Stimulated activated CD8-positive, alpha-beta memory T cell treated with anti-CD3 and anti-CD28 coated beads, Interleukin-12 subunit alpha, Interleukin-12 subunit beta, amount 100 ng/mL, for 1 hour (primary cell): ENCODE measurements around the gene N4BP3.

Experiments used
- DNase-seq: peaks from one replicate; pipeline ENCODE4 v3.0.0-alpha.2; 2020; ENCODE audit warnings: low read depth

N4BP3 gene

DNA sequence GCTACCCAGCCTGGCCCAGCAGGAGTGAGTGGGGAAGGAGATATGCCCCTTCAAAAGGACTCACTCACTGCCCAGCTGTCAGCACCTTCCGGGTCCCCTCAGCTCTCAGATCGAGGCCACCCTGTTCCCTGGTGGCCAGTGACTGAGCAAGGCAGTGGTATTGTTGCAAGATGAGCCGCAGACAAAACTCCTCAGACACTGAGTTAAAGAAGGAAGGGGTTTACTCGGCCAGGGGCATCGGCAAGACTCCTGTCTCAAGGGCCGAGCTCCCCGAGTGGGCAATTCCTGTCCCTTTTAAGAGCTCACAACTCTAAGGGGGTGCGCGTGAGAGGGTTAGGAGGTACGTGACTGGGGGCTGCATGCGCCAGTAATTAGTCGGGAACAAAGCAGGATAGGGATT, 9.7 kb upstream of the N4BP3 start:
- DNase-seq: no peak

DNA sequence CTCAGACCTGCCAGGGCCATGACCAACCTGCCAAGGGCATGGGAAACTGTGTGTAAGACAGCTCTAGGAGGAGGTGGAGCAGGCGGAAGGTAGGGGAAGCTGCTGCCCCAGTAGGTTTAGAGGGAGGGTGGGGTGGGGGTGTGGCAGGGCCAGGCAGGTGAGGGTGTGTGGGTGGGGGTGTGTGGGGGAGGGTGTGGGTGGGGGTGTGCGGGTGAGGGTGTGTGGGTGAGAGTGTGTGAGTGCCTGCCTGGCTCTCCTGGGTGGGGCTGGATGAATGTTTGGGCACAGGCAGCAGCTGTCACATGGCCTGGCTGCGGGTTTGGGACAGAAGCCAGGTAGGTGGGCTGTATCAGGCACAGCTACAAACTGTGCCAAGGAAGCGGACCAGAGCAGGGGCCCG, 8.8 kb upstream of the N4BP3 start:
- DNase-seq: no peak

DNA sequence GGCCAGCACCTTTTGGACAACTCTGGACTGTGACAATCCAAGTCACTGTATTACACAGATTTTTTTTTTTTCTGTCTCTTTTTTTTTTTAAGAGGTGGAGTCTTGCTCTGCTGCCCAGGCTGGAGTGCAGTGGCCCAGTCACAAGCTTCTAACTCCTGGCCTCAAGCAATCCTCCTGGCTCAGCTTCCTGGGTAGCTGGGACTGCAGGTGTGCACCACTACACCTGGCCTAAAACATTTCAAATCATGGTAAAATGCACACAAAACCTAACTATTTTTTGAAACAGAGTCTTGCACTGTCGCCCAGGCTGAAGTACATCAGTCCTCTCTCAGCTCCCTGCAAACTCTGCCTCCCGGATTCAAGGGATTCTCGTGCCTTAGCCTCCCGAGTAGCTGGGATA, 7.2 kb upstream of the N4BP3 start:
- no peak for DNase-seq

DNA sequence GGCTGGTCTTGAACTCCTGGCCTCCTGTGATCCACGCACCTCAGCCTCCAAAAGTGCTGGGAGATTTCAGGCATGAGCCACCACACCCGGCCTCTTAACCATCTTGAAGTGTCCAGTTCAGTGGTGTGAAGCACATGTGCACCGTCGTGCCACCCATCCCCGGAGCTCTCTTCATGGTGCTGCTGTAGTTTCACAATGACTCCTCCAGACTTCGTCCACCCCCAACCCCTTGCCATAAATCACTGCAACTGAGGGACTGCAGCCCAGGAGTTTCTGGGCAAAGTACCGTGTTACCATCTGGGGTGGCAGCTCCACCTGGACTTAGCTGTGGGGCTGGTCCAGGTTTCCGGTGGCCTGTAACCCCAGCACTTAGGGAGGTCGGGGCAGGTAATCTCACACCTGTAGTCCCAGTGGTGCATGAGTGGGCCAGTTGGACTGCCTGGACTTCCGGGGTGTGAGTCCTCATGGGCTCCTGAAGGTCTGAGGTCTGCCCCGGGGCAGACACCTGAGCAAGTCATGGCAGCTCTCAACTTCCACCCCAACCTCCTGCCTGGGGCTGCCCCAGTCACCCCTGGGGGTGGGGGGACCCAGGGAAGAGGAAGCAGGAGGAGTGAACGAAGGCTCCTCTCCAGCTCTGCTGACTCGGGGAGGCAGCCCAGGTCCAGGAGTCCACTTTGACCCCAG, 6.6 kb upstream of the N4BP3 start:
- DNase-seq: no peak

DNA sequence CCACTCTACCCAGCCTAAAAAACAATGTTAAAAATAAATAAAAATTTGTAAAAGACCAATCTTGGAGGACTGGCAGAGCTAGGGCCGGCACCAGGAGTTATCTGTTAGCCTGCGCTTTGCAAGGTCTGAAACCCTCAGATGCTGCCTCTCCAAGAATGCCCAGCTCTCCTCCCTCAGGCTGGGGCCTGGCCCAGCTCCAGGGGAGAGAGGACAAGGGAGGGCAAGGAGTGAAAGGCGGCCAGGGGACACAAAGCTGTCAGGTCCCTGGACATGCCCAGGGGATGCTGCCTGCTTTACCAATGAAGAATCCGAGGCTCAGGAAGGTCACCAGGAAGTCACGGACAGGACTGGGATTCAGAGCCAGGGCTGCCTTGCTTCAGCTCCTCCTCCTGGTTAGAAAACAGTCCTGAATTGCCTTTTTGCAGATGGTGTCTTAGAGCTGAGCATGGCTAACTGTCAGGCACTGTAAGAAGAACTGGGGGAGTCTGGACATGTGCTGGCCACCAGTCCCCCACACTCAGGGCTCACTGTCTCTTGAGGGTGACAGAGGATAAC, 5.5 kb upstream of the N4BP3 start:
- no peak for DNase-seq

DNA sequence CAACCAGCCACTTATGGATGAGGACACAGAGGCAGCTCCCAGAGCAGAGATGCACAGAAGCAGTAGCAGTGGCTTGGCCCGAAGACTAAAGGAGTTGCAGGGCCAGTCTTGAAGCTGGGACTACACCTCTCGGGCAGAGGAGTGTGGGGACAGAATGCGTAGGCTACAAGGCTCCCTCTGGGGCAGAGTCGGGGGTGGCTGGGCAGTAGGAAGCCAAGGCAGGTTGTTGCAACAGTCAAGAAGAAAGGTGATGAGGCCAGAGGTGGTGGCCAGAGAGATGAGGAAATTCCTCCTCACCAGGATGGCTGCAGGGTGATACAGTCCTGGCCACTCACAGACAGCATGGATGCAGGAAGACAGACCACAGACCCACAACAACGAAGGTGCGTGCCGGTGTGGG, 4.9 kb upstream of the N4BP3 start:
- DNase-seq: no peak

DNA sequence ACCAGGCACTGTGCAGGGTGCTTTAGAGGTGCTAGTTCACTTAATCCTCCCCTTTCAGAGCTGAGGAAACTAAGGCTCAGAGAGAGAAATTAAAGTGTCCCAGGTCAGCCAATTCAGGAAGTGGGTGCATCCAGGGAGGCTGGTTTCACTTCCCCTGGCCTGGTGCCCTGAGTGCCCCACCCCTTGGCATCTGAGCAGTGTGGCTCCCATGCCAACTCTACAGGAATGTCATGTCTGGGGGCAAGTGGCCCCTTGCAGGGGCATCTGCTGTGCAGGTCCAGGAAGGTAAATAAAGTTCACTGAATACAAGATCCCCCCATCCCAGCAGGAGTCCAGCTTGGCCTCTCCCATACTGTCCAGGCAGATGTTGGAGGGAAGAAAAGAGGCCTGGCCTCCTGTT, 4.4 kb upstream of the N4BP3 start:
- DNase-seq: no peak

DNA sequence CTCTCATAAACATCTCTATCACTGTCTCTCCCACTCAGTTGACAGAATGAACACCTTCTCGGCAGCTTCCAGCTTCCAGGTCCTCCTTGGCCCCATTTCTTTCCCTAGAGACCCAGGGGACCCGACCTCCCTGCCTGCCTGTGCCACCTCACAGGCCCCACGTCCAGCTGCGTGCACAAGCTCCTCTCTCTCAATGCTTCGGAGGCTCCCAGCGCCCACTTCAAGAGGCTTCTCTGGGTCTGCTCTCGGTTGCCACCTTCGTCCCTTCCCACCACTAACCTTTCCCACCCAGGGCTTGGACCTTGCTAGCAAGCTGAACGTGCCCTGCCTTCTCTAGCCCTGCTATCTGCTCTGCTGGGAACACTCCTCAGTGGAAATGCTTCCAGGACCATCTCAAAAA, 2.8 kb upstream of the N4BP3 start:
- DNase-seq: no peak

DNA sequence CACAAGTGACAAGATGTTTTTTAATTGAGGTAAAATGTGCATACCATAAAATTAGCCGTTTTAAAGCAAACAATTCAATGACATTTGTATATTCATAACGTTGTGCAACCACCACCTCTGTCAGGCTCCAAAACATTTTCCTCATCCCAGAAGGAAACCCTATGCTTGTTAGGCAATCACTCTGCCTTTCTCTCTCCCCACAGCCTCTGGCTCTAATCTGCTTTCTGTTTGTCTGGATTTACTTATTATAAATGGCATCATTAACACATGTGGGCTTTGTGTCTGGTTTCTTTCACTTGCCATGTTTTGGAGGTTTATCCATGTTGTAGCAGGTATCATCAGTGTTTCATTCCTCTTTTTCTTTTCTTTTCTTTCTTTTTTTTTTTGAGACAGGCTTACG, 1.4 kb upstream of the N4BP3 start:
- DNase-seq: no peak

DNA sequence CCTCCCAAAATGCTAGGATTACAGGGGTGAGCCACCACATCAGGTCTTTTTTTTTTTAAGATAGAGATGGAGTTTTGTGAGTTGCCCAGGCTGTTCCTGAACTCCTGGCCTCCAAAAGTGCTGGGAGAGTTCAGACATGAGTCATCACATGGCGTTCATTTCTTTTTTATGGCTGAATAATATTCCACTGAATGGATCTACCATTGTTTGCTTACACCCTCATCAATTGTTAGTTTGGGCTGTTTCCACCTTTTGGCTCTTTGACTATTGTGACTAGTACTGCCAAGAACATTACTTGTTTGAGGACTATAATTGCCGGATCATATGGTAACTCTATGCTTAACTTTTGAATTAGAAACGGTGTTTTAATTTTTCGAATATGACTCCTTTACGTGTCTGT, 787 bp upstream of the N4BP3 start:
- DNase-seq: no peak

DNA sequence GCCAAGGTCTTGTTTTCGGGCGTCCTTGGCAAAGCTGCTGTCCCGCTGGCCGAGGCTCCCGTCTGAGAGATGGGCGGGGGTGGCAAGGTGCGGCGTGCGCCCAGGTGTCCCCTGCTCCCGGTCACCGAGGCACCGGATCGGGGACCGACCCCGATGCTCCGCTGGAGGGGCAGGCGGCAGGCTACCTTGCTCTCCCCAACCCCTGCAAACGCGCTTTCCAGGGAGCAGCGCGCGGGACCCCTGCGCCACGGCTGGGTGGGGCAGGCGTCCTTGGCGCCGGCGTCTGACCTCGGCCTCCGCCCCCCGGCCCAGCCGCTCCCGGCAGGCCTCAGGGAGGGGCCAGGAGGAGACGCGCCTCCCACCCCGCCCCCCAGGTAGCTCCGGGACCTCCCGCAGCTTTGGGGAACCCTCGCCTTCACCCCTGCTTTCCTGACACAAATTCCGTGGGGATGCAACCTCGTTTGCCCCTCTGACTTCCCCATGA, 551 bp downstream of the N4BP3 start:
- DNase-seq: no peak

DNA sequence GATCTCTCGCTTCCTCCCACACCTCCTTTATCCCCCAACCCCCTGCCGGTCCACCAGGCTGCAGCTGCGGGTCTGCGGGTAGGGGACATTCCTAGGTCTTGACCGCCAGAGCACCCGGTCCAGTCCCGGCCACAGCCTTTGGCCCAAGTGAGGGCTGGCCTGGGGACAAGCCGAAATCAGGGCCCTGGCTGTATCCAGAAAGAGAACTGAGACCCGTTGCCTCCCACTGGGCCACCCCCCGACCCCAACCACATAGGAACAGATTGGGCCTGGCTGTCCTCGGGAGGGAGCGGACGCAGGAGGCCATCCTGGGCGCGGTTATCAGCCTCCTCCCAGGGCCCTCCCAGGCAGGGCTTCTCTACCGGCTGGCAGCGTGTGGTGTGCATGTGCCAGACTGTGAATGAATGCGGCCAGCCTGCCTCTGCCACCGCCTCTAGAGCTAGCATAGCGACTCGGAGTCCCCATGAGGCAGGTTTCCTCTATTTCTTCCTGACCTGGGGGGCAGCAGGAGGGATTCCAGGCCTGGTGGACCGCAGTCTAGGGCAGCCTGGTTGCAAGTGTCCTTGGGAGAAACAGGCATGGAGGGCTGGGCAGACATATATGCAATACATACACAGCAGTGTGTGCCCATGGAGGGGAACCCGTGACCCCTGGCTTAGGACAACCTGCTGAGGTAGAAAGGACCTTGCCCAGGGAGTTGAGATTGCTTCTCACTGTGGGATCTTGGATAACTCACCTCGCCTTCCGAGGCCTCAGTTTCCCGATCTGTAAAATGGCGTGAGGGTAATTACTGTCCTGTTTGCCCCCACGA, 1.2 kb downstream of the N4BP3 start:
- no peak for DNase-seq

DNA sequence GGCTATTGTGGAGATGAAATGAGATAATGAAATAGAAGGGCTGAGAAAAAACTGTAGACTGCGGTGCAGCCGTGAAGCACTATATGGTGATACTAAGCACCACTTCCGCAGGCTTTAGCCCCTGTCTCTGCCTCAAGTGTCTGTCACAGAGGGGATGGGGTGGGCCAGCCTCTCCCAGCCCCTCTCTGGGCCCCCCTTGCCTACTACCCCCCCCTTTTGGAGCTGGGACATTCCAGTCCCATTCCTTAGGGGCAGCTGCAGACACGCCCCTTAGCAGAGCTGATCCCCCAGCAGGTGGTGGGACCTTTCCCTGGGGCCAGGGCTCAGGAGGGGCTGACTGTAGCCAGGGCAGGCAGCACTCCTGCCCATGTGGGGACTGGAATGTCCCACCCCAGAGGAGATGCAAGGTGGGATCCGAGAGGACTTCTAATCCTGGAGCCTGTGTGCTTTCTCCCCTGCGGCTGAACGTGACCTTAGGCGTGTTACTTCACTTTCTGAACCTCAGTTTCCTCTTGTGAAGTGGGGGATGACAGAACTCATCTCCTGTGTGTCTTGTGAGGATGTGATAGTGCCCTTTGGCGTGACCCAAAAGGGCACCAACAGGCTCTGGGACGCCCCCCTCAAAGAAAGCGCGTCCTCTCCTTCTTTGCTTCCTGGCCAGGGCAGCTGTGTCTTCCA, 1.9 kb downstream of the N4BP3 start:
- no peak for DNase-seq

DNA sequence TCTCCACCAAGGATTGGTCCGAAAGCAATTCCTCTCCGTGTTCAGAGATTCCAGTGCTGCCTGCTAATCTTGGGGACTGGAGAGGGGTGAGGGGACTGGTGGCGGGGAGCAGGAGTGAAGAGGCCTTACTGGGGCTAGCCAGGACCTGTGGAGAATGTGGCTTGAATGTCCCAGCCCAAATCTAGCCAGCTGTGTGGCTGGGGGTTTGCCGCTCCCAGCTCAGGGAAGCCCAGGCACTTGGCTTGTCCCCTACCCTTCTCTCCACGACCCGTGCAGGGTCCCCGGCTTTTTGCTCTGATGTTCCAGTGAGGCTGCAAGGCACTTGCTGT, 2.4 kb downstream of the N4BP3 start:
- DNase-seq: no peak

DNA sequence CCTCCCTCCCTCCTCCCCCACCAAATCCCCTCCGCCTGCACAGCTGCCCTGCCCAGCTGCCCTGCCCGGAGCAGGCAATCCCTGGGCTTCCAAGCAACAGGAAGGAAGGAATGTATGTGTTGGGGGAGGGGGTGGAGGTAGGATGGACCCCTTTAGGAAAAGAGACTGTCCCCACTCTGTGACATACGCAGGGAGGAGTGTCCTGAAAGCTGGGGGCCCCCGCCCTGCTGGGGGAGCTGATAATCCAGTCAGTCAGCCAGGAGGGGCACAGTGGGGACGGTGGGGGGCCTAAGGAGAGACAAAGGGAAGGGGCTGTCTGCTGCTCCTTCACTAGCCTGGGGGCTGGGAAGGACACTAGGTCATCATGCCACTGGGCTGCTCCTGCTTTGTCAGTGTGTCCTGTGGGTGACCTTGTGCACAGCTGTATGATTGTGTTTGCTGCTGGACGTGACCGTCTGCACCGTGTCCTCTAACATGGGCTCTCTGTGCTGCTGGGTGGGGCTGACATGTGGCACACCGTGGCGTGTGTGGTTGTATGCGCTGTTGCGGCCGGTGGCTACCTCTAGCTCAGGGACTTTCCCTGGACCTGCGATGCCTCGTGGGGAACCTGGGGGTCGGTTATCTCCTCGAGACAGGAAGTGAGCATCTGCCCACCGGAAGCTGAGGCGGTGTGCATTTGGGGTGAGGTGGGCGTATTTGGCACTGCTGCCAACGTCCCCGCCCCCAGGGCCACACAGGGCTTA, 3.0 kb downstream of the N4BP3 start:
- peak; percentile 57 for DNase-seq

DNA sequence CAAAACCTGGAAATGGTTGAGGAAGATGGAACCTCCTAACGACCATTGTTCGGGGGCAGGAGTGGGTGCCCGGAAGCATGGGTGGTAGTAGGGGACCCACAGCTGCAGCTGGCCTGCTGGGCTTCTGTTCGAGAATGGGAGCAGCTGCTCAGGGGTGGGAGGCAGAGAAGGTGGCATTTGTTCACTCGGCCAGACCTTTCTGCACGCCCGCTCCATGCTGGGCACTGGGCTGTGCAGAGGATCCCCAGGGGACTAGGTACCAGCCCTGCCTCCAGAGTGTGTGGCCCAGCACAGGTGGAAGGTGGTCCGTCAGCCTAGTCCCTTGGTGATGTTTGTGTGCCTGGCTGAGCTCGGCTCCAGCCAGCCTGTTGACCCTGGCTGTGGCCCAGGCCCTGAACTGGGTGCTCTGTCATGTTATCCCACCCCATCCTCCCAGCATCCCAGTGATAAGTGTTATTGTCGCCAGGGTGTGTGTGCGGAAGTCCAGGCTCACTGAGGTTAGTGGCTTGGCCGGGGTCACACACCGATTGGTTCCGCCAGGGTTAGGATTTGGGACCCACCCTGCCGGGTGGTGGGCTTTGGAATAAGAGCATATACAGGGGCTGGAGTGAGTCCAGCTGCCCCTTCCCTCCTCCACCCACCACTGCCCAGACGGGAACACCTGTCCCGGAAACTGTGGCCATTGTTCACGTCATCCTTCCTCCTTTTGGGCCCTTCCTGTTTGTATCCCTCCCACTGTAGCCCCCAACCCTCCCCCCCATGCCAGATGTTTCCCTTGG, 4.8 kb downstream of the N4BP3 start:
- no peak for DNase-seq

DNA sequence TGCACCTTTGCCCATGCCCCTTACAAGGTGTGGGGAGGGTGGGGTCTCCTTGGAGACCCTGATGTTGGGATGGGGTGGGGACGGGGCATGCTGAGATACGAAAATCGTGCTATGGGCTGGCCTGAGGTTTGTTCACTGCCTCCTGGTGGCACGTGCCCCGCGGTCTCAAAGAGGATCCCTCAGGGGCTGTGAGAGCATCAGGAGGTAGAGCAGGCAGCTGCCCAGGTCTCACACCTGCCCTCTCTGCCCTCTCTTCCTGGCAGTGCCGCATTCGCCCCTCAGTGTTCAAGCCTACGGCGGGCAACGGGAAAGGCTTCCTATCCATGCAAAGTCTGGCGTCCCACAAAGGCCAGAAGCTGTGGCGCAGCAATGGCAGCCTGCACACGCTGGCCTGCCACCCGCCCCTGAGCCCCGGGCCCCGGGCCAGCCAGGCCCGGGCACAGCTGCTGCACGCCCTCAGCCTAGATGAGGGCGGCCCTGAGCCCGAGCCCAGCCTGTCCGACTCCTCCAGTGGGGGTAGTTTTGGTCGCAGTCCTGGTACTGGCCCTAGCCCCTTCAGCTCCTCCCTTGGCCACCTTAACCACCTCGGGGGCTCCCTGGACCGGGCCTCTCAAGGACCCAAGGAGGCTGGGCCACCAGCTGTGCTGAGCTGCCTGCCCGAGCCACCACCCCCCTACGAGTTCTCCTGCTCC, 6.7 kb downstream of the N4BP3 start:
- DNase-seq: no peak

DNA sequence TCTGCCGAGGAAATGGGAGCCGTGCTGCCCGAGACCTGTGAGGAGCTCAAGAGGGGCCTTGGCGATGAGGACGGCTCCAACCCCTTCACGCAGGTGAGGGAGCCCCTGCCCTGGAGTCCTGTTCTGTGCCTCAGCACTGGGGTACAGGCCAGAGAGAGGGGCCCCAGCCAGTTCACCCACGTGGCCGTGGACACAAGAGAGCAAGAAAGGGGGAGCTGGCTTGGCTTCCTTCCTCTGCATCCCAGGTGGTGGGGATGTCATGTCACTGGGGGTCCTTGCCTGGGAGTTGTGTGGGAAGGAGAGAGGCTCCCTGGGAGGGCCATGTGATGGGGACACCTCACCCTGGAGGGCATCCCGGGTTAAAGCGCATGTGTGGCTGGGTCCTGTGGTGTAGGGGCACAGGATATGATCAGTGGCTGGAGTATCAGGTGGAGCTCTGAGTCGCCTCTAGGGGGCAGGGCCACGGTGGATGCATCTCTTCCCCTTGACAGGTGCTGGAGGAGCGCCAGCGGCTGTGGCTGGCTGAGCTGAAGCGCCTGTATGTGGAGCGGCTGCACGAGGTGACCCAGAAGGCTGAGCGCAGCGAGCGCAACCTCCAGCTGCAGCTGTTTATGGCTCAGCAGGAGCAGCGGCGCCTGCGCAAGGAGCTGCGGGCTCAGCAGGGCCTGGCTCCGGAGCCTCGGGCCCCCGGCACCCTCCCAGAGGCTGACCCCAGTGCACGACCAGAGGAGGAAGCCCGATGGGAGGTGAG, 7.5 kb downstream of the N4BP3 start:
- peak; percentile 58 for DNase-seq

DNA sequence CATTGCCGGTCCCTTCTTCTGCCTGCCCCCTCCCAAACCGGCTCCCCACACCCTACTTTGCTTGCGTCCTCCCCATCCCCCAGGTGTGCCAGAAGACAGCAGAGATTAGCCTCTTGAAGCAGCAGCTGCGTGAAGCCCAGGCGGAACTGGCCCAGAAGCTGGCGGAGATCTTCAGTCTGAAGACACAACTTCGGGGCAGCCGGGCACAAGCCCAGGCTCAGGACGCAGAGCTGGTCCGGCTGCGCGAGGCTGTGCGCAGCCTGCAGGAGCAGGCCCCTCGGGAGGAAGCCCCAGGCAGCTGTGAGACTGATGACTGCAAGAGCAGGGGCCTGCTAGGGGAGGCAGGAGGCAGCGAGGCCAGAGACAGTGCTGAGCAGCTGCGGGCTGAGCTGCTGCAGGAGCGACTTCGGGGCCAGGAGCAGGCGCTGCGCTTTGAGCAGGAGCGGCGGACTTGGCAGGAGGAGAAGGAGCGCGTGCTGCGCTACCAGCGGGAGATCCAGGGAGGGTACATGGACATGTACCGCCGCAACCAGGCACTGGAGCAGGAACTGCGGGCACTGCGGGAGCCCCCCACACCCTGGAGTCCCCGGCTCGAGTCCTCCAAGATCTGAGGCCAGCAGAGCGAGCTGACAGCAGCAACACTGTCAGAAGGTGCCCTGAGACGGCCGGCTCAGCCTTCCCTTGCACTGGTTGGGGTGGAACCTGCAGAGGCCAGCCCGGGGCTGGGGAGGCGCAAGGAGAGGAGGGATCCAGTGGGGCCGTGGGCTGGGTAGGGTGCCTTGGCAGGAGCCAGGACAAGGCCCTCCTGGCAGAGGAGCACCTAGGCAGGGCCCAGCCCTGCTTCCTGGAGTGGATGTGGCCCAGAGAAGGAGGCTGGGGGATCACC, 8.3 kb downstream of the N4BP3 start:
- DNase-seq: no peak
